GM21576 (cell line): ENCODE results near the gene CDKAL1.
"Not testable (repeated sequence)": the region's sequence is repeated elsewhere in the genome, so short reads cannot be mapped to it uniquely, and the experiment has no call there.

Experiments used
- ATAC-seq: cut with Tn5 transposase; IDR thresholded peaks from one replicate; pipeline ENCODE4 v1.9.1; 2021; ENCODE audit warnings: mild to moderate bottlenecking, moderate library complexity; ENCODE audit not compliant: unreplicated experiment

Gene CDKAL1

GRCh38 chr6:20534295-20535262 is at the start of gene CDKAL1:
CDKAL1 (plus strand) TSS chr6:20534457; CDS start chr6:20546351, 11,894 bp downstream.
- ATAC-seq: peak; percentile 78

- ATAC-seq: no peak
These were observed 47.6 kb upstream of the CDKAL1 start for GRCh38 chr6:20486641-20487040.

- ATAC-seq: no peak
These were observed 46.4 kb upstream of the CDKAL1 start for GRCh38 chr6:20487669-20488375.

- no peak for ATAC-seq
These were observed 43.7 kb upstream of the CDKAL1 start for GRCh38 chr6:20490591-20490990.

GRCh38 chr6:20492099-20492498 is 42.2 kb upstream of the CDKAL1 start:
- no peak for ATAC-seq

GRCh38 chr6:20497216-20498040 is 36.8 kb upstream of the CDKAL1 start:
- no peak for ATAC-seq

- no peak for ATAC-seq
These were observed 36.2 kb upstream of the CDKAL1 start for GRCh38 chr6:20498041-20498385.

- ATAC-seq: no peak
These were observed 25.0 kb upstream of the CDKAL1 start for GRCh38 chr6:20509212-20509611.

- ATAC-seq: no peak
These were observed 22.4 kb upstream of the CDKAL1 start for GRCh38 chr6:20511852-20512251.

- ATAC-seq: not testable (repeated sequence)
These were observed 9.0 kb upstream of the CDKAL1 start for GRCh38 chr6:20525208-20525607.

GRCh38 chr6:20529086-20529448 is 5.2 kb upstream of the CDKAL1 start:
- ATAC-seq: peak; percentile 54

GRCh38 chr6:20532881-20533280 is 1.4 kb upstream of the CDKAL1 start:
- ATAC-seq: no peak

GRCh38 chr6:20533746-20534294 is 437 bp upstream of the CDKAL1 start:
- peak; percentile 4 for ATAC-seq

- ATAC-seq: no peak
These were observed 3.9 kb downstream of the CDKAL1 start for GRCh38 chr6:20538131-20538662.

- ATAC-seq: no peak
These were observed 4.7 kb downstream of the CDKAL1 start for GRCh38 chr6:20538907-20539306.

GRCh38 chr6:20539387-20539786 is 5.1 kb downstream of the CDKAL1 start:
- ATAC-seq: no peak

- ATAC-seq: no peak
These were observed 6.4 kb downstream of the CDKAL1 start for GRCh38 chr6:20540683-20541082.

- no peak for ATAC-seq
These were observed 7.1 kb downstream of the CDKAL1 start for GRCh38 chr6:20541382-20541781.

- ATAC-seq: peak; percentile 99
These were observed 8.8 kb downstream of the CDKAL1 start for GRCh38 chr6:20542927-20543602.

GRCh38 chr6:20548264-20548663 is 14.0 kb downstream of the CDKAL1 start:
- no peak for ATAC-seq
